HG02885 (cell line): ENCODE results near the gene C19orf73.

ENCODE experiments used
- ATAC-seq: cut with Tn5 transposase; IDR thresholded peaks from one replicate; pipeline ENCODE4 v1.9.1; 2021; ENCODE audit warnings: mild to moderate bottlenecking; ENCODE audit not compliant: unreplicated experiment, poor library complexity

The C19orf73 gene

DNA sequence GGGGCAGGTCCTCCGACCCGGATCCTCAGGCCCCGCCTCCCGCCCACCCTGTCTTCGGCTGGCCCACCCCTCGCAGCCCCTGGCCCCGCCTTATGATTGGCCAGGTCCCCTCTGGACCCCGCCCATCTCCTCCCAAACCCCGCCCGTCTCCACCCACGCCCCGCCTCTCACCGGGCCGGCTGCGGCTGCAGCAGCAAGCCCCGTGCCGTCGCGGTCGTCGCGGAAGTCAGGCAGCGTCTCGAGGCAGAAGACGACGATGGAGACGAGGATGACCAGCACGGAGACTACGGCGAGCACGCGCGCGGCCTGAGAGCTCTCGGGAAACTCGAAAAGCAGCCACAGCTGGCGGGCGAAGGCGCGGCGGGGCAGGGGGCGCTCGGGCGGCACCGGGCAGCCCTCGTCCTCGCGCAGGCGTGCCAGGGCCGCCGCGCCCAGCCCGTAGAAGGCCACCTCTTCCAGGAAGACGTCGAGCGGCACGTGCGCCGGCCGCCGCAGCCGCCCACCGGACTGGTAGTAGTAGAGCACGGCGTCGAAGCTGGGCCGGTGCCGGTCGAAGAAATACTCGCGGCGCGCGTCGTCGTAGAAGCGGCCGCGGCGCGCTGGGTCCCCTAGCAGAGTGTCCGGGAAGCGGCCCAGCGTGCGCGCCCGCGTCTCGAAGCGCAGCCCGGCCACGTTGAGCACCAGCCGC is 46.9 kb downstream of the C19orf73 start:
- ATAC-seq: no peak

DNA sequence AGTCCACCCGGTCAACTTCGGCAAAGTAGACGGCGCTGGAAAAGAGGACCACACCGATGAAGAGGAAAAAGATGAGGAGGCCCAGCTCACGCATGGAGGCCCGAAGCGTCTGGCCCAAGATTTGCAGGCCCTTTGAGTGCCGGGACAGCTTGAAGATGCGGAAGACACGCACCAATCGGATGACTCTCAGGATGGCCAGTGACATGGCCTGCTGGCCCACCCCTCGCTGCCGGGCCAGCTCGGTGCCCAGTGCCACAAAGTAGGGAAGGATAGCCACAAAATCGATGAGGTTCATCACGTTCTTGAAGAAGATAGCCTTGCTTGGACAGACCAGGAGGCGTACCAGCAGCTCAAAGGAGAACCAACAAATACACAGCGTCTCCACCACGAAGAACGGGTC is 48.5 kb downstream of the C19orf73 start:
- ATAC-seq: no peak

DNA sequence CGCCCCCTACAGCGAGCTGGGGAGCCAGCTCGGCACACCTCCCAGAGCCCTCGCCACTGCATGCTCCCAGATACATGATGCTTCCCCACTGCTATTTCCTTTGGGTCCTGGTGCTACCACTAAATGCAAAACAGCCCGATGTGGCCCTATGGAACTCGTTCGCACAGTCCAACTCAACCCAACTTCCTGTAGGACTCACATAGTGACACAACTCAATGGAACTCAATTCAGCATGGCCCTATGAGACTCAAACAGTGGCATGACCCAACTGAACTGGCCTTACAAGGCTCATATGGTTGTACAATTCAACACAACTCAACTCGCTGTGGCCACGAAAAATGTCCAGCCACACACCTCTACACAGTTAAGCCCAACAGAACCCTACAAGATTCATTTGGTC is 49.9 kb downstream of the C19orf73 start:
- ATAC-seq: no peak
